GM12878 (cell line): ENCODE measurements around the gene ASMTL. TPM values are rescaled to one million over a fixed set of nuclear protein-coding genes. Genes with fewer than 3 reads are reported as not detected.

Experiments used
- ATAC-seq: fragments of 200-7000 bp; cut with Tn5 transposase; 3 replicates; pipeline ENCODE4 v1.9.1; 2020; ENCODE audit warnings: mild to moderate bottlenecking, moderate library complexity
- Bru-seq: library from RNA; stranded (reverse); fragments of 400-500 nt; gene quantifications from one replicate; lab custom pipeline; 2021; lab: Mats Ljungman, UMichigan
- BruChase-seq, 2 experiments: library from RNA; stranded (reverse); fragments of 400-500 nt; gene quantifications; one replicate each; lab custom pipeline; 2021; lab: Mats Ljungman, UMichigan
- BruUV-seq: library from RNA; stranded (reverse); fragments of 400-500 nt; replicated peaks from 2 replicates; lab custom pipeline; 2021; lab: Mats Ljungman, UMichigan
- CTCF ChIA-PET: fragments of 300-600 bp; sonication (Branson Sonifier 250); formaldehyde crosslinking; extraction: SDS; loops from one replicate; lab custom pipeline; 2021; ENCODE audit warnings: inconsistent platforms; lab: Yijun Ruan, JAX
- POLR2A ChIA-PET: fragments of 350-600 bp; formaldehyde crosslinking; extraction: SDS; loops from one replicate; lab custom pipeline; 2021; ENCODE audit warnings: inconsistent platforms; lab: Charles Lee
- RAD21 ChIA-PET: fragments of 300-600 bp; sonication (Branson Sonifier 250); formaldehyde crosslinking; loops from one replicate; lab custom pipeline; 2023; ENCODE audit warnings: antibody characterized with exemption; ENCODE audit not compliant: unreplicated experiment; lab: Charles Lee
- SMC1A ChIA-PET: fragments of 300-600 bp; sonication (Branson Sonifier 250); formaldehyde crosslinking; loops from one replicate; lab custom pipeline; 2023; ENCODE audit not compliant: unreplicated experiment, uncharacterized antibody; lab: Charles Lee
- DNase-seq: peaks from one replicate; pipeline ENCODE4 v3.0.0-alpha.2; 2011; ENCODE audit warnings: low read depth, low spot score
- FAIRE-seq: peaks from 3 replicates; lab custom pipeline; 2011; peaks lifted over from hg19 to GRCh38; lab: Jason Lieb, UNC
- H2AFZ ChIP-seq: 2 replicates; pipeline ENCODE4 v1.6.0; 2011; ENCODE audit warnings: low read depth, low read length, control low read depth; ENCODE audit not compliant: control insufficient read depth
- H3K27ac ChIP-seq: 2 replicates; pipeline ENCODE4 v1.5.1; 2011; ENCODE audit warnings: control low read depth; ENCODE audit not compliant: control insufficient read depth, insufficient read depth
- H3K27me3 ChIP-seq, 2 experiments: replicated peaks in 1 of 2; 2 replicates each; pipeline versions ENCODE4 v1.6.0 to v1.6.1; 2011; ENCODE audit warnings: low read length in 1 of 2; ENCODE audit not compliant: control insufficient read depth in 2 of 2, insufficient read depth in 2 of 2
- H3K36me3 ChIP-seq, 2 experiments: 2 replicates each; pipeline ENCODE4 v1.5.1; 2011; ENCODE audit warnings: low read length in 1 of 2; ENCODE audit not compliant: control insufficient read depth in 2 of 2, insufficient read depth in 2 of 2
- H3K4me1 ChIP-seq: 2 replicates; pipeline ENCODE4 v1.6.1; 2011; ENCODE audit warnings: mild to moderate bottlenecking, low read length, moderate library complexity, mixed read lengths; ENCODE audit not compliant: control insufficient read depth, insufficient read depth
- H3K4me2 ChIP-seq: 2 replicates; pipeline ENCODE4 v1.6.0; 2011; ENCODE audit warnings: control low read depth; ENCODE audit not compliant: control insufficient read depth, insufficient read depth
- H3K4me3 ChIP-seq: fragments of 200-600 bp; sonication (generic); 2 replicates; pipeline ENCODE4 v1.5.1; 2016
- H3K79me2 ChIP-seq: 2 replicates; pipeline ENCODE4 v1.6.0; 2011; ENCODE audit warnings: low read length; ENCODE audit not compliant: control insufficient read depth, insufficient read depth
- H3K9ac ChIP-seq: 2 replicates; pipeline ENCODE4 v1.8.0; 2011; ENCODE audit warnings: low read length, control low read depth, mixed read lengths; ENCODE audit not compliant: control insufficient read depth, insufficient read depth
- H3K9me3 ChIP-seq: replicated peaks from 3 replicates; pipeline ENCODE4 v1.5.1; 2011; ENCODE audit warnings: mild to moderate bottlenecking, low read length; ENCODE audit not compliant: control insufficient read depth, insufficient read depth
- H4K20me1 ChIP-seq: 2 replicates; pipeline ENCODE4 v1.6.0; 2011; ENCODE audit not compliant: control insufficient read depth, insufficient read depth
- GABPA ChIP-seq: IDR thresholded peaks from 2 replicates; pipeline ENCODE4 v1.6.1; 2014; ENCODE audit warnings: antibody characterized with exemption, low read depth, mild to moderate bottlenecking, inconsistent platforms
- LARP7 ChIP-seq: fragments of 450-650 bp; IDR thresholded peaks from 2 replicates; pipeline ENCODE4 v1.6.1; 2017; ENCODE audit warnings: mild to moderate bottlenecking
- MXI1 ChIP-seq: fragments of 150-350 bp; IDR thresholded peaks from 2 replicates; pipeline ENCODE4 v1.6.1; 2011; ENCODE audit warnings: low read depth, mild to moderate bottlenecking, inconsistent platforms, low read length, improper control_type of control experiment
- RELA ChIP-seq: fragments of 450-650 bp; IDR thresholded peaks from 2 replicates; pipeline ENCODE4 v1.8.0; 2014; ENCODE audit warnings: borderline replicate concordance; ENCODE audit not compliant: partially characterized antibody
- SP1 ChIP-seq: IDR thresholded peaks from one replicate; pipeline ENCODE4 v1.6.1; 2011; ENCODE audit warnings: low read depth, low read length
- STAT1 ChIP-seq: fragments of 450-650 bp; conservative IDR thresholded peaks from 2 replicates; pipeline ENCODE4 v1.6.1; 2014; ENCODE audit warnings: antibody characterized with exemption, mild to moderate bottlenecking
- TCF3 ChIP-seq: IDR thresholded peaks from 2 replicates; pipeline ENCODE4 v1.6.1; 2012; ENCODE audit warnings: low read depth, mild to moderate bottlenecking, low read length, borderline replicate concordance; ENCODE audit not compliant: insufficient read depth
- WGBS: methylation state at CpG from one replicate; pipeline ENCODE4 v1.1.6; 2016; ENCODE audit warnings: low lambda C conversion rate; ENCODE audit not compliant: insufficient replicate concordance, insufficient coverage; ENCODE audit errors: missing lambda C conversion rate; 5-methylcytosine and 5-hydroxymethylcytosine counted together
- in situ Hi-C: fragments of 300-500 bp; cut with MboI; formaldehyde crosslinking; loops from 9 replicates; pipeline ENCODE4 v1.14.3; 2018; ENCODE audit warnings: mixed read lengths
- intact Hi-C: fragments of 100-400 bp; cut with micrococcal nuclease; formaldehyde crosslinking; loops from one replicate; pipeline ENCODE4 v1.14.2; 2022; ENCODE audit not compliant: unreplicated experiment
- long read RNA-seq, 2 experiments: library from polyadenylated mRNA; unstranded; transcript quantifications; one replicate each; pipeline ENCODE4 v2.0.0, GENCODE V29; 2019 to 2020
- polyA minus RNA-seq, 3 experiments: library from RNA; depleted of rRNA, polyadenylated mRNA; stranded (reverse); fragments of >200 nt; gene quantifications; 2 replicates each; pipeline ENCODE4 v1.2.3, GENCODE V29; 2011
- polyA plus RNA-seq, 11 experiments: library from polyadenylated mRNA; depleted of rRNA in 4 of 11; unstranded in 6 of 11; stranded (reverse) in 5 of 11; fragments of >200 nt; fragmentation: Nextera tagmentation in 4 of 11; fragmentation: Illumina TruSeq in 1 of 11; extraction: Ambion mirVana in 4 of 11; extraction: Trizol in 1 of 11; gene quantifications; 1 replicate in 1 of 11; 2 replicates in 10 of 11; pipeline versions ENCODE4 v1.2.1 to v1.2.3, GENCODE V29; 2011 to 2016; ENCODE audit warnings: inconsistent platforms in 2 of 11, missing spikeins in 2 of 11, low read depth in 1 of 11
- total RNA-seq, 4 experiments: library from RNA; depleted of rRNA in 3 of 4; stranded (reverse); fragments of >200 nt in 3 of 4; fragmentation: Illumina TruSeq in 1 of 4; extraction: Trizol in 1 of 4; gene quantifications; 2 replicates each; pipeline versions ENCODE4 v1.2.1 to v1.2.3, GENCODE V29; 2013 to 2021
- TF ChIP-seq, protein P1 (sequence below): fragments of 450-650 bp; IDR thresholded peaks from 2 replicates; pipeline ENCODE4 v1.6.1; 2017; ENCODE audit warnings: mild to moderate bottlenecking, moderate library complexity
- TF ChIP-seq, protein P2 (sequence below): fragments of 450-650 bp; formaldehyde crosslinking; IDR thresholded peaks from 2 replicates; pipeline ENCODE4 v1.4.0; 2020; ENCODE audit warnings: mild to moderate bottlenecking, moderate library complexity

Gene ASMTL
- total RNA-seq (2013; cell fraction: nucleolus; rRNA removed) = 32.4 and 34.7 TPM in 2 replicates
- 21.7 and 32.2 TPM in 2 replicates for total RNA-seq (2014; rRNA removed)
- total RNA-seq (2014; rRNA removed; fragmentation: Illumina TruSeq; extraction: Trizol) = 15.5 and 18.1 TPM in 2 replicates
- total RNA-seq (2021) = 46.6 and 46.8 TPM in 2 replicates
- 14.8 TPM for polyA plus RNA-seq (2011; ENCODE audit: low read depth)
- 24.5 and 51.9 TPM in 2 replicates for polyA plus RNA-seq (2011; rRNA removed)
- polyA plus RNA-seq (2011; cell fraction: cytosol; rRNA removed) = 54.2 and 67.8 TPM in 2 replicates
- 97.6 and 127 TPM in 2 replicates for polyA plus RNA-seq (2011; cell fraction: nucleus; rRNA removed)
- polyA plus RNA-seq (2012) = 42.3 and 47.5 TPM in 2 replicates
- 8.5 and 14.3 TPM in 2 replicates for polyA plus RNA-seq (2014; fragmentation: Illumina TruSeq; extraction: Trizol)
- 1 to 10 TPM; 1.6 to 3.8 TPM for polyA plus RNA-seq (2014; fragmentation: Nextera tagmentation; extraction: Ambion mirVana)
- polyA plus RNA-seq (2014; rRNA removed) = 44.6 and 48.4 TPM in 2 replicates
- polyA plus RNA-seq (2016; fragmentation: Nextera tagmentation; extraction: Ambion mirVana) = 10 to 100 TPM; 32.1 to 34.4 TPM
- 31.2 and 53.8 TPM in 2 replicates for polyA minus RNA-seq (2011; rRNA and poly(A)+ RNA removed)
- polyA minus RNA-seq (2011; cell fraction: cytosol; rRNA and poly(A)+ RNA removed) = 20.7 and 21.2 TPM in 2 replicates
- 17.2 and 27.9 TPM in 2 replicates for polyA minus RNA-seq (2011; cell fraction: nucleus; rRNA and poly(A)+ RNA removed)
- percentile 74 among the genes with signal in this experiment for Bru-seq, nascent RNA
- BruChase-seq, experiment 1, labeled RNA remaining after a 6-hour chase = percentile 88 among the genes with signal in this experiment
- BruChase-seq, experiment 2, labeled RNA remaining after a 2-hour chase = percentile 82 among the genes with signal in this experiment
- long read RNA-seq, experiment 1, transcript ASMTL-201 (13 exons, 2,027 nt) = major isoform, 72 of 92 reads
- long read RNA-seq, experiment 1, partial matches to known transcripts = 10 of 92 reads
- long read RNA-seq, experiment 1, other reads (novel, unspliced or antisense) = 5 of 92 reads
- long read RNA-seq, experiment 2, transcript ASMTL-201 (13 exons, 2,027 nt) = major isoform, 96 of 132 reads
- long read RNA-seq, experiment 2, partial matches to known transcripts = 16 of 132 reads
- long read RNA-seq, experiment 2, other reads (novel, unspliced or antisense) = 18 of 132 reads

DNA sequence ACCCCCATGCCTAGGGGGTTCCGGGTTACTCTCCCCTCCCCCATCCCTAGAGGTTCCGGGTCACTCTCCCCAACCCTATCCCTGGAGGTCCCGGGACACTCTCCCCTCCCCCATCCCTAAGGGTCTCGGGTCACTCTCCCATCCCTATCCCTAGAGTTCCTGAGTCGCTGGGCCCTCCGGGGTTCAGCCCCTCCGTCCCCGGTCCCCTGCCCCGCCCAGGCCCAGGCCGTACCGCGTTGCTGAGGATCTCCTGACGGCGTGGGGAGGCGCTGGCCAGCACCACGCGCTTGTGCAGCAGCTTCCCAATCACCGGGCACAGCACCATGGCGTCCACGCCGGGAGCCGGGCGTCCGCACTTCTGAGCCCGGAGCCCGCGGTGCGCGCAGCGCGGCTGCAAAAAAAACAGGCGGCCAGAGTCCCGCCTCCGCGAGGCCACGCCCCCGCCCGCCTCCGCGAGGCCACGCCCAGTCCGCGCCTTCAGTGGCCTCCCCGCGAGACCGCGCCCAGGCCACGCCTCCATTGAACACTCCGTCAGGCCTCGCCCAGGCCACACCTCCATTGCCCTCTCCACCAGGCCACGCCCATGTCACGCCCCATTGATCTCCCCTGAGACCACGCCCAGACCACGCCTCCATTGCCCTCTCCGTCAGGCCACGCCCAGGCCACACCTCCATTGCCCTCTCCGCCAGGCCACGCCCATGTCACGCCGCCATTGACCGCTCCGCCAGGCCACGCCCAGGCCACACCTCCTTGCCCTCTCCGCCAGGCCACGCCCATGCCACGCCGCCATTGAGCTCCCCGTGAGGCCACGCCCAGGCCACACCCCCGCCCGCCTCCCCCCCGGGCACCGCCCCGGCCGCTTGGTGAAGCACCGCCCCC, at the start of gene ASMTL:
ASMTL (minus strand) TSS at position 394 of the 879 bp plus-strand sequence; CDS start at position 325, 69 bp downstream.
- RAD21 ChIA-PET = no interaction called here
- peak; percentile 91 for DNase-seq
- H3K4me3 ChIP-seq = peak within 1 kb of the TSS; percentile 95
- H3K79me2 ChIP-seq = peaks cover 46% of the 10 kb centered on the region
- H3K4me1 ChIP-seq = peaks cover 9% of the 10 kb centered on the region
- H3K9ac ChIP-seq = peak within 1 kb of the TSS; percentile 85
- 1% methylated on average over 49 of the region's 76 CpGs for WGBS
- H3K36me3 ChIP-seq = peaks cover 0 to 2% of the 10 kb centered on the region in 2 experiments; a peak in 1 of 4 replicates
- H2AFZ ChIP-seq = peak within 1 kb of the TSS; percentile 81
- no peaks in the 10 kb centered on the region for H3K27me3 ChIP-seq
- peak within 1 kb of the TSS; percentile 72 for H3K4me2 ChIP-seq
- no peaks in the 10 kb centered on the region for H4K20me1 ChIP-seq
- peak; percentile 100 for FAIRE-seq
- BruUV-seq = no TSS peak
- intact Hi-C loops = loop anchor here (1.0 to 10.0 kb wide), 7 partner anchors 60 to 1242 kb away; partner anchors contain the start of genes CD99, GTPBP6 and SLC25A6
- H3K27ac ChIP-seq = peak within 1 kb of the TSS; percentile 79
- SMC1A ChIA-PET = no interaction called here
- ATAC-seq = peak; percentile 85
- CTCF ChIA-PET = no interaction called here
- in situ Hi-C loops = loop anchor here (10.0 to 25.0 kb wide), 2 partner anchors 1060 to 1162 kb away; partner anchors contain the start of genes DHRSX and ZBED1
- H3K9me3 ChIP-seq = peaks cover 21% of the 10 kb centered on the region
- POLR2A ChIA-PET = no interaction called here
- TF ChIP-seq, protein P1, sequence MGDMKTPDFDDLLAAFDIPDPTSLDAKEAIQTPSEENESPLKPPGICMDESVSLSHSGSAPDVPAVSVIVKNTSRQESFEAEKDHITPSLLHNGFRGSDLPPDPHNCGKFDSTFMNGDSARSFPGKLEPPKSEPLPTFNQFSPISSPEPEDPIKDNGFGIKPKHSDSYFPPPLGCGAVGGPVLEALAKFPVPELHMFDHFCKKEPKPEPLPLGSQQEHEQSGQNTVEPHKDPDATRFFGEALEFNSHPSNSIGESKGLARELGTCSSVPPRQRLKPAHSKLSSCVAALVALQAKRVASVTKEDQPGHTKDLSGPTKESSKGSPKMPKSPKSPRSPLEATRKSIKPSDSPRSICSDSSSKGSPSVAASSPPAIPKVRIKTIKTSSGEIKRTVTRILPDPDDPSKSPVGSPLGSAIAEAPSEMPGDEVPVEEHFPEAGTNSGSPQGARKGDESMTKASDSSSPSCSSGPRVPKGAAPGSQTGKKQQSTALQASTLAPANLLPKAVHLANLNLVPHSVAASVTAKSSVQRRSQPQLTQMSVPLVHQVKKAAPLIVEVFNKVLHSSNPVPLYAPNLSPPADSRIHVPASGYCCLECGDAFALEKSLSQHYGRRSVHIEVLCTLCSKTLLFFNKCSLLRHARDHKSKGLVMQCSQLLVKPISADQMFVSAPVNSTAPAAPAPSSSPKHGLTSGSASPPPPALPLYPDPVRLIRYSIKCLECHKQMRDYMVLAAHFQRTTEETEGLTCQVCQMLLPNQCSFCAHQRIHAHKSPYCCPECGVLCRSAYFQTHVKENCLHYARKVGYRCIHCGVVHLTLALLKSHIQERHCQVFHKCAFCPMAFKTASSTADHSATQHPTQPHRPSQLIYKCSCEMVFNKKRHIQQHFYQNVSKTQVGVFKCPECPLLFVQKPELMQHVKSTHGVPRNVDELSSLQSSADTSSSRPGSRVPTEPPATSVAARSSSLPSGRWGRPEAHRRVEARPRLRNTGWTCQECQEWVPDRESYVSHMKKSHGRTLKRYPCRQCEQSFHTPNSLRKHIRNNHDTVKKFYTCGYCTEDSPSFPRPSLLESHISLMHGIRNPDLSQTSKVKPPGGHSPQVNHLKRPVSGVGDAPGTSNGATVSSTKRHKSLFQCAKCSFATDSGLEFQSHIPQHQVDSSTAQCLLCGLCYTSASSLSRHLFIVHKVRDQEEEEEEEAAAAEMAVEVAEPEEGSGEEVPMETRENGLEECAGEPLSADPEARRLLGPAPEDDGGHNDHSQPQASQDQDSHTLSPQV = no peak
- TF ChIP-seq, protein P2, sequence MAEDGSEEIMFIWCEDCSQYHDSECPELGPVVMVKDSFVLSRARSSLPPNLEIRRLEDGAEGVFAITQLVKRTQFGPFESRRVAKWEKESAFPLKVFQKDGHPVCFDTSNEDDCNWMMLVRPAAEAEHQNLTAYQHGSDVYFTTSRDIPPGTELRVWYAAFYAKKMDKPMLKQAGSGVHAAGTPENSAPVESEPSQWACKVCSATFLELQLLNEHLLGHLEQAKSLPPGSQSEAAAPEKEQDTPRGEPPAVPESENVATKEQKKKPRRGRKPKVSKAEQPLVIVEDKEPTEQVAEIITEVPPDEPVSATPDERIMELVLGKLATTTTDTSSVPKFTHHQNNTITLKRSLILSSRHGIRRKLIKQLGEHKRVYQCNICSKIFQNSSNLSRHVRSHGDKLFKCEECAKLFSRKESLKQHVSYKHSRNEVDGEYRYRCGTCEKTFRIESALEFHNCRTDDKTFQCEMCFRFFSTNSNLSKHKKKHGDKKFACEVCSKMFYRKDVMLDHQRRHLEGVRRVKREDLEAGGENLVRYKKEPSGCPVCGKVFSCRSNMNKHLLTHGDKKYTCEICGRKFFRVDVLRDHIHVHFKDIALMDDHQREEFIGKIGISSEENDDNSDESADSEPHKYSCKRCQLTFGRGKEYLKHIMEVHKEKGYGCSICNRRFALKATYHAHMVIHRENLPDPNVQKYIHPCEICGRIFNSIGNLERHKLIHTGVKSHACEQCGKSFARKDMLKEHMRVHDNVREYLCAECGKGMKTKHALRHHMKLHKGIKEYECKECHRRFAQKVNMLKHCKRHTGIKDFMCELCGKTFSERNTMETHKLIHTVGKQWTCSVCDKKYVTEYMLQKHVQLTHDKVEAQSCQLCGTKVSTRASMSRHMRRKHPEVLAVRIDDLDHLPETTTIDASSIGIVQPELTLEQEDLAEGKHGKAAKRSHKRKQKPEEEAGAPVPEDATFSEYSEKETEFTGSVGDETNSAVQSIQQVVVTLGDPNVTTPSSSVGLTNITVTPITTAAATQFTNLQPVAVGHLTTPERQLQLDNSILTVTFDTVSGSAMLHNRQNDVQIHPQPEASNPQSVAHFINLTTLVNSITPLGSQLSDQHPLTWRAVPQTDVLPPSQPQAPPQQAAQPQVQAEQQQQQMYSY = no peak
- TF ChIP-seq TCF3 (no peak), RELA (no peak), MXI1 (peak; percentile 57; the same call in 1 of the 2 replicates), LARP7 (peak; percentile 81), STAT1 (no peak), SP1 (peak; percentile 92), GABPA (peak; percentile 77; the same call in 1 of the 2 replicates)
